Activated CD4-positive, alpha-beta memory T cell treated with anti-CD3 and anti-CD28 coated beads for 36 hours (primary cell): ENCODE data around the gene BCL2. TPM values are rescaled to one million over a fixed set of nuclear protein-coding genes. Genes with fewer than 3 reads are reported as not detected.

ENCODE experiments used
- CTCF ChIA-PET: fragments of 350-600 bp; sonication (Branson Sonifier 250); formaldehyde crosslinking; loops from one replicate; lab custom pipeline; 2021; ENCODE audit warnings: antibody characterized with exemption, inconsistent platforms; lab: Charles Lee
- POLR2A ChIA-PET: fragments of 350-600 bp; sonication (Branson Sonifier 250); formaldehyde crosslinking; loops from one replicate; lab custom pipeline; 2021; ENCODE audit warnings: antibody characterized with exemption; lab: Charles Lee
- DNase-seq: peaks from one replicate; pipeline ENCODE4 v3.0.0-alpha.2; 2020
- H3K27ac Mint-ChIP-seq: one replicate; pipeline ENCODE4 v1.8.0; 2021; ENCODE audit warnings: mixed read lengths
- H3K27me3 Mint-ChIP-seq: one replicate; pipeline ENCODE4 v1.8.0; 2021; ENCODE audit warnings: mixed read lengths
- H3K36me3 Mint-ChIP-seq: one replicate; pipeline ENCODE4 v1.8.0; 2021; ENCODE audit warnings: mixed read lengths
- H3K4me1 Mint-ChIP-seq: one replicate; pipeline ENCODE4 v1.8.0; 2021; ENCODE audit warnings: low read depth, mixed read lengths
- H3K4me3 Mint-ChIP-seq: one replicate; pipeline ENCODE4 v1.8.0; 2021; ENCODE audit warnings: mild to moderate bottlenecking, mixed read lengths
- H3K9me3 Mint-ChIP-seq: one replicate; pipeline ENCODE4 v1.8.0; 2021; ENCODE audit warnings: mixed read lengths
- intact Hi-C: fragments of 100-400 bp; cut with micrococcal nuclease; formaldehyde crosslinking; loops from one replicate; pipeline ENCODE4 v1.15.1; 2023
- total RNA-seq, 2 experiments: library from RNA; stranded (reverse); gene quantifications; one replicate each; pipeline ENCODE4 v1.2.3, GENCODE V29; 2021

BCL2 gene
- total RNA-seq, 2 experiments from 2014 or later: 66.9 to 67.9 TPM

DNA sequence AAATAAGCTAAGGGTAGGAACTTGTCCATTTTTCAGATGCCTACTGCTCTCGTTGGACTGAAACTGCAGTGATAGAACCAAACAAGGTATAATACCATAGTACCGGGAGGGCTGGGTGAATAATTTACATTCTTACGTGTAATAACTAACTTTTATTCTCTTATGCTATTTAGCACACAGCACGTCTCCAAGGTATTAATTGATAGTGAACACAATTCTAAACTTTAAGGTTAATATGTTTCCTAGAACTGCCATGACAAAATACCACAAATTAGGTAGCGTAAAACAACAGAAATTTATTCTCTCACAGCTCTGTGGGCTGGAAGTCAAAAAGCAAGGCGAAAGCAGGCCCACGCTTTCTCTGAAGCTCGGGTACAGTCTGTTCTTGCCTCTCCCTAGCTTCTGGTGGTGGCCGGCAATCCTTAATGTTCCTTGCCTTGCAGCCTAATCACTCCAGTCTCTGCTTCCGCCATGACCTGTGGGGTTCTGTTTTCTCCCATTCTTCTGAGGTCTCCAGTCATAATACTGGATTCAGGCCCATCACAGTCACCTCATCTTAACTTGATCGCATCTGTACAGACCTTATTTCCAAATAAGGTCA is 5.6 kb upstream of the BCL2 start:
- Mint-ChIP-seq H3K9me3 (no peaks in the 10 kb centered on the region), H3K27ac (no peak overlapping the region), H3K36me3 (peaks cover under 1% of the 10 kb centered on the region), H3K4me3 (no peak overlapping the region), H3K4me1 (peaks cover 18% of the 10 kb centered on the region), H3K27me3 (no peaks in the 10 kb centered on the region)
- intact Hi-C loops: no loop called here
- no peak for DNase-seq
- POLR2A ChIA-PET: no interaction called here
- CTCF ChIA-PET: interaction anchor here (0.6 to 7.4 kb wide), 10 partner anchors 12 to 985 kb away, joined by 3 to 162 read pairs (median 3); no protein-coding TSS in a partner anchor

DNA sequence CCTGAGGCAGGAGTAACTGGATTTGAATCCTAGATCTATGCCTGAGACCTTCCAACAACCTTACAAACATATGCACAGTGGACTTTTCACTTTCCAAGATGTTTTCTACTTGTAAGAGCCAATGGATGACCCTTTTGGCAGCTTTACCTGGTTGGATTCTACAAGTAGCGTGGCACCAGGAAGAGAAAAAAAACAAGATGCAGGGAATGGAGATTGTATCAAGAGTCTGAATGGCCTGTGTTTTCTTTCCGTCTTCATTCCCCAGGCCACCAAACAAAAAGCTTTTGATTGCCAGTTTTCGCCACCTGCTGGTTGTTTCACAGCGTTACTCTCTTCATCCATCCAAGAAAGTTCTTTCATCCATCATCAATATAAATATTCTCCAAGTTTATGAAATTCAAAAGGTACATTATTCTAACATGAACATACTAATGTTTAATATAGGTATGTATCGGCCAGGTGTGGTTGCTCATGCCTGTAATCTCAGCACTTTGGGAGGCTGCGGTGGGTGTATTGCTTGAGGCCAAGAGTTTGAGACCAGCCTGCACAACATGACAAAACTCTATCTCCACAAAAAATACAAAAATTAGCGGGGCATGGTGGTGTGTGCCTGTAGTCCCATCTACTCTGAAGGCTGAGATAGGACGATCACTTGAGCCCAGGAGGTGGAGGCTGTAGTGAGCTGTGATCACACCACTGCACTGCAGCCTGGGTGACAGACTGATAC is 3.5 kb upstream of the BCL2 start:
- intact Hi-C loops: loop anchor here (1.0 to 5.0 kb wide), 5 partner anchors 44 to 307 kb away; partner anchors contain the start of gene KDSR
- Mint-ChIP-seq H3K27me3 (no peaks in the 10 kb centered on the region), H3K36me3 (peaks cover 11% of the 10 kb centered on the region), H3K4me3 (no peak overlapping the region), H3K9me3 (no peaks in the 10 kb centered on the region), H3K27ac (no peak overlapping the region), H3K4me1 (peaks cover 18% of the 10 kb centered on the region)
- peak; percentile 68 for DNase-seq
- ChIA-PET CTCF (interaction anchor here (0.6 to 7.4 kb wide), 38 partner anchors 9 to 1013 kb away, joined by 3 to 162 read pairs (median 6); no protein-coding TSS in a partner anchor), POLR2A (interaction anchor here (0.7 to 1.6 kb wide), 2 partner anchors 132 to 168 kb away, joined by 5 to 7 read pairs; no protein-coding TSS in a partner anchor)

DNA sequence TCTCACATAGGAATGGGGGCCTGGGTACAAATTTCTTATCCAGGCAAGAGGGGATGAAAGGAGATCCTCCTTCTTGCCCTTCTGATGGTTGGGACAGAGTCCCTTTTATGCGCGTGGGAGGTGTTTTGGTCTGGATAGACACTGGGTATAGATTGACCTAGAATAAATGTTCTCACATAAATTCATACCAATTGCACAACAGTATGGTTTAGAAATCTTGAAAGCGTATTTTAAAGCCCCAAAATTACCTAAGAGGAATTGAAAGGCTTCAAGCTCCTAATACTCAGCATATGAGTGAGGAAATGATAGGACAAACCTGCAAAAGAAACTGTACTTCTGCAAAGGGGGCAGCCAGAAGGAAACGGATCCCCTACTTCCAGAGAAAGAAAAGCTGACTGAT is 2.6 kb upstream of the BCL2 start:
- DNase-seq: no peak
- CTCF ChIA-PET: interaction anchor here (1.0 to 7.4 kb wide), 24 partner anchors 12 to 312 kb away, joined by 3 to 162 read pairs (median 6); no protein-coding TSS in a partner anchor
- H3K27ac Mint-ChIP-seq: no peak overlapping the region
- H3K36me3 Mint-ChIP-seq: peaks cover 20% of the 10 kb centered on the region
- no peaks in the 10 kb centered on the region for H3K9me3 Mint-ChIP-seq
- no peak overlapping the region for H3K4me3 Mint-ChIP-seq
- peaks cover 18% of the 10 kb centered on the region for H3K4me1 Mint-ChIP-seq
- intact Hi-C loops: loop anchor here (5.0 kb wide), 1 partner anchor 45 kb away; the partner anchor contains the start of gene KDSR
- no peaks in the 10 kb centered on the region for H3K27me3 Mint-ChIP-seq
- POLR2A ChIA-PET: interaction anchor here (1.6 kb wide), 1 partner anchor 167 kb away, joined by 5 read pairs; no protein-coding TSS in a partner anchor

DNA sequence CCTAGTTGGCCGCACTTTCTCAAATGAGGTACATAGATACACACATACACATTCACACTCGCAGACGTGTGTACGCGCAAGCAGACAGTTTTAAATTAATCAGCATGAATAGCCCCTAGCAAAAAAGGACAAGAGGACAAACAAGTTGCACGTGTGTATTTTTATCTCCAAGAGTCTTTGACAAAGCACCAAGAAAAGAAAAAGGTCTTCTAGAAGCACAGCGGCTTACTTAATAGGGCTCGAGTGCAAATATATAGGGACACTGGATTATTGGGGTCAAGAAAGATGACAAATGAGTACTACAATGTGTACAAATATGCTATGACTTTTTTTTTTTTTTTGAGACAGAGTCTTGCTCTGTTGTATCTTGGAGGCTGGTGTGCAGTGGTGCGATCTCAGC is 1.7 kb upstream of the BCL2 start:
- intact Hi-C loops: loop anchor here (5.0 kb wide), 1 partner anchor 46 kb away; the partner anchor contains the start of gene KDSR
- H3K27me3 Mint-ChIP-seq: no peaks in the 10 kb centered on the region

DNA sequence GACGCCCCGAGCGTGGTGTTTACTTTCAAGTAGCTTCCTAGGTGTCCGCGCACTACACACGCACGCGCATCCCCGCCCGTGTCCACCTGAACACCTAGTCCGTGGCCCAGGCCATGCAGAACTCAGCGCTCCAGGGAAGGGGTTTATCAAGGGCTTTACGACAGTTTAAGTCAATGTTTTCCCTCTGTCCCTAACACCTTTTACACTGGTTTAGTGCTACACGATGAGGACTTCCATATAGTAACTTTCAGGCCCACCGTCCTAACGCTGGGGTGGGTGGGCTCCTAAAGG is 1.4 kb upstream of the BCL2 start:
- H3K36me3 Mint-ChIP-seq: peaks cover 31% of the 10 kb centered on the region
- H3K27me3 Mint-ChIP-seq: no peaks in the 10 kb centered on the region
- CTCF ChIA-PET: interaction anchor here (0.5 to 3.5 kb wide), 3 partner anchors 18 to 305 kb away, joined by 3 to 38 read pairs (median 5); no protein-coding TSS in a partner anchor
- H3K4me1 Mint-ChIP-seq: peaks cover 21% of the 10 kb centered on the region
- POLR2A ChIA-PET: no interaction called here
- intact Hi-C loops: loop anchor here (5.0 kb wide), 1 partner anchor 46 kb away; the partner anchor contains the start of gene KDSR
- peak overlapping the region; percentile 83 for H3K4me3 Mint-ChIP-seq
- DNase-seq: no peak
- no peaks in the 10 kb centered on the region for H3K9me3 Mint-ChIP-seq
- peak overlapping the region; percentile 83 for H3K27ac Mint-ChIP-seq

More for the DNA sequence above, 1.7 kb upstream of the BCL2 start:
- Mint-ChIP-seq H3K4me1 (peaks cover 21% of the 10 kb centered on the region), H3K27ac (no peak overlapping the region), H3K36me3 (peaks cover 29% of the 10 kb centered on the region), H3K9me3 (no peaks in the 10 kb centered on the region), H3K4me3 (peak overlapping the region; percentile 83)
- no peak for DNase-seq
- ChIA-PET POLR2A (no interaction called here), CTCF (interaction anchor here (0.5 to 4.3 kb wide), 5 partner anchors 18 to 305 kb away, joined by 3 to 38 read pairs (median 13); no protein-coding TSS in a partner anchor)

DNA sequence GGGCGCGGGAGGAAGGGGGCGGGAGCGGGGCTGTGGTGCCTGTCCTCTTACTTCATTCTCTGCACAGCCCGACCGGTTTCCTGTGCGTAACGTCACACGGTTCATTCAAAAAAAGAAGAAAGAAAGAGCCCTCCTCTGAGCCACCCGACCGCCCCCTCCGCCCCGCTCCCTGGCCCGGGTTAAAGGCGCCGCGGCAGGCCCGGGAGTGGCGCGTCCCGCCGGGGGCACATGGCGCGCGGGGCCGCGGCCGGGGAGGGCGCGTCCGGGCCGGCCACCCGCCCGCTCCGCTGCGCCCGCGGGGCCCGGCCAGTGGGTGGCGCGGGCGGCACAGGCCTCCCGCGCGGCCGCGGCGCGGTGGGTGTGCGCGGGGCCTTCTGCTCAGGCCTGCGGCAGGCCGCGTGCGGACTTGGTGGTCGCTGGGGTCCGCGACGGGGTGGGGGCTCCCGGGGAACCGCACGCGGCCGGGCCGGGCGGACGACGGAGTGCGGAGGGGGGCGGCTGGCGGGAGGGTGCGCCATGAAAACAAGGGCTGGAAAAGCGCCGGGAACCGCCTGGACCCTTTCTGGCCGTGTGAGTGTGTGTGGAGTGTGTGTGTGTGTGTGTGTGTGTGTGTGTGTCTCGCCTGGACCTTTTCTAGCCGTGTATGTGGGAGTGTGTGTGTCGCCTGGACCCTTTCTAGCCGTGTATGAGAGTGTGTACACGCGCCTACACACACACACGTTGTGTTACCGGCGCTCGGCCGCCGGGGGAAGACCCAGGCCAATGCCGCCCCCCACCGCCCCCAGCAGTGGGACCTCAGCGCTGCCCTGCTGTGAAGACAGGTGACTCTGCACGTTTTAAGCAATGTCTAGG is 780 bp upstream of the BCL2 start:
- Mint-ChIP-seq H3K4me3 (peak overlapping the region; percentile 83), H3K4me1 (peaks cover 25% of the 10 kb centered on the region), H3K27me3 (no peaks in the 10 kb centered on the region), H3K27ac (peak overlapping the region; percentile 83), H3K36me3 (peaks cover 35% of the 10 kb centered on the region), H3K9me3 (no peaks in the 10 kb centered on the region)
- intact Hi-C loops: loop anchor here (5.0 kb wide), 1 partner anchor 47 kb away; the partner anchor contains the start of gene KDSR
- peak; percentile 89 for DNase-seq
- POLR2A ChIA-PET: interaction anchor here (1.2 to 3.9 kb wide), 5 partner anchors 124 to 303 kb away, joined by 4 to 36 read pairs (median 28); no protein-coding TSS in a partner anchor
- CTCF ChIA-PET: interaction anchor here (0.5 to 3.9 kb wide), 11 partner anchors 19 to 305 kb away, joined by 3 to 101 read pairs (median 18); no protein-coding TSS in a partner anchor

DNA sequence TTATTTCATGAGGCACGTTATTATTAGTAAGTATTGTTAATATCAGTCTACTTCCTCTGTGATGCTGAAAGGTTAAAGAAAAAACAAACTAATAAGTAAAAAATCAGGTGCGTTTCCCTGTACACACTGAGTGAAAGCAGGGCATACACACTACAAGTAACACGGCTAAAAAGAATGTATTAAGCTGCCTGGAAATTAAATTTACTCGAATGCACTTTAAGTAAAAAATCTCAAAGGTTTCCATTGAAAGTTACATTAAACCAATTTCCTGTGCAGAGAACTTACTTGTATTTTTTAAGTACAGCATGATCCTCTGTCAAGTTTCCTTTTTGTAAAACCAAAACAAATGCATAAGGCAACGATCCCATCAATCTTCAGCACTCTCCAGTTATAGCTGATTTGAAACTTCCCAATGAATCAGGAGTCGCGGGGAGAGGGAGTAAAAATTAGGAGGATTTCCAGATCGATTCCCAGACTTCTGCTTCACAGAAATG is 633 bp downstream of the BCL2 start:
- peaks cover 47% of the 10 kb centered on the region for H3K36me3 Mint-ChIP-seq
- POLR2A ChIA-PET: interaction anchor here (0.8 to 3.9 kb wide), 14 partner anchors 26 to 302 kb away, joined by 3 to 36 read pairs (median 6); no protein-coding TSS in a partner anchor

DNA sequence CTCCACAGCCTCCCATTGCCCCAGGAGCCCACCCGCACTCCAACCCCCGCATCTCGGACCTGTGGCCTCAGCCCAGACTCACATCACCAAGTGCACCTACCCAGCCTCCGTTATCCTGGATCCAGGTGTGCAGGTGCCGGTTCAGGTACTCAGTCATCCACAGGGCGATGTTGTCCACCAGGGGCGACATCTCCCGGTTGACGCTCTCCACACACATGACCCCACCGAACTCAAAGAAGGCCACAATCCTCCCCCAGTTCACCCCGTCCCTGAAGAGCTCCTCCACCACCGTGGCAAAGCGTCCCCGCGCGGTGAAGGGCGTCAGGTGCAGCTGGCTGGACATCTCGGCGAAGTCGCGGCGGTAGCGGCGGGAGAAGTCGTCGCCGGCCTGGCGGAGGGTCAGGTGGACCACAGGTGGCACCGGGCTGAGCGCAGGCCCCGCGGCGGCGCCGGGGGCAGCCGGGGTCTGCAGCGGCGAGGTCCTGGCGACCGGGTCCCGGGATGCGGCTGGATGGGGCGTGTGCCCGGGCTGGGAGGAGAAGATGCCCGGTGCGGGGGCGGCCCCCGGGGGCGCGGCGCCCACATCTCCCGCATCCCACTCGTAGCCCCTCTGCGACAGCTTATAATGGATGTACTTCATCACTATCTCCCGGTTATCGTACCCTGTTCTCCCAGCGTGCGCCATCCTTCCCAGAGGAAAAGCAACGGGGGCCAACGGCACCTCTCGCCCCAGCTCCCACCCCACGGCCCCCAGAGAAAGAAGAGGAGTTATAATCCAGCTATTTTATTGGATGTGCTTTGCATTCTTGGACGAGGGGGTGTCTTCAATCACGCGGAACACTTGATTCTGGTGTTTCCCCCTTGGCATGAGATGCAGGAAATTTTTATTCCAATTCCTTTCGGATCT is 1.3 kb downstream of the BCL2 start:
- DNase-seq: peak; percentile 93
- POLR2A ChIA-PET: interaction anchor here (0.7 to 3.9 kb wide), 23 partner anchors 10 to 301 kb away, joined by 3 to 36 read pairs (median 5); no protein-coding TSS in a partner anchor
- Mint-ChIP-seq H3K27me3 (no peaks in the 10 kb centered on the region), H3K27ac (peak overlapping the region; percentile 93), H3K36me3 (peaks cover 51% of the 10 kb centered on the region), H3K9me3 (no peaks in the 10 kb centered on the region), H3K4me3 (peak overlapping the region; percentile 94), H3K4me1 (peaks cover 46% of the 10 kb centered on the region)
- intact Hi-C loops: loop anchor here (1.0 to 5.0 kb wide), 11 partner anchors 18 to 731 kb away; partner anchors contain the start of genes PHLPP1 and VPS4B
- CTCF ChIA-PET: interaction anchor here (0.6 to 3.9 kb wide), 47 partner anchors 12 to 361 kb away, joined by 3 to 101 read pairs (median 6); no protein-coding TSS in a partner anchor

More for the DNA sequence above, 633 bp downstream of the BCL2 start:
- peak overlapping the region; percentile 93 for H3K27ac Mint-ChIP-seq
- CTCF ChIA-PET: interaction anchor here (0.8 to 3.9 kb wide), 25 partner anchors 12 to 304 kb away, joined by 3 to 101 read pairs (median 13); no protein-coding TSS in a partner anchor
- DNase-seq: no peak
- intact Hi-C loops: loop anchor here (1.0 to 5.0 kb wide), 9 partner anchors 103 to 732 kb away; partner anchors contain the start of genes PHLPP1 and VPS4B
- no peaks in the 10 kb centered on the region for H3K9me3 Mint-ChIP-seq
- H3K27me3 Mint-ChIP-seq: no peaks in the 10 kb centered on the region
- H3K4me3 Mint-ChIP-seq: peak overlapping the region; percentile 94
- H3K4me1 Mint-ChIP-seq: peaks cover 39% of the 10 kb centered on the region

DNA sequence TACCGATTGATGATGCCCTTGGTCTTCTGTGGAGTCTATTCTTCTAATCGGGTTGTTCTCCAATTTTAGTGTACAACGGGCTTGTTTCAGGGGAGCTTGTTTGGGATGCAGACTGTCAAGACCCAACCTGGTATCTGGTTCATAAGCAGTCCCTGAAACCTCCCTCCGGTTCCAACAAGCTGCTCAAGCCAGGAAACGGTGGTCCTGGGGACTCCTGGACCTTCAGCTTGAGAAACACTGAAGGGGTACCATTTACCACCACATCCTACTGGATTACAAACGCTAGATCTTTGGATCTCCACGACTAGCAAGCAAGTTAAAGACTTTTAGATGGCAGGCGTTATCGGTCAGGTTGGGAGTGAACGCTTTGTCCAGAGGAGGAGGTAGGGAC is 2.0 kb downstream of the BCL2 start:
- peak overlapping the region; percentile 94 for H3K4me3 Mint-ChIP-seq
- no peak for DNase-seq
- intact Hi-C loops: loop anchor here (1.0 to 5.0 kb wide), 3 partner anchors 17 to 730 kb away; no protein-coding TSS in a partner anchor
- H3K36me3 Mint-ChIP-seq: peaks cover 53% of the 10 kb centered on the region
- H3K27me3 Mint-ChIP-seq: no peaks in the 10 kb centered on the region
- H3K4me1 Mint-ChIP-seq: peaks cover 47% of the 10 kb centered on the region
- H3K27ac Mint-ChIP-seq: peak overlapping the region; percentile 93
- H3K9me3 Mint-ChIP-seq: no peaks in the 10 kb centered on the region
- POLR2A ChIA-PET: interaction anchor here (0.9 to 3.9 kb wide), 18 partner anchors 10 to 300 kb away, joined by 3 to 36 read pairs (median 7); no protein-coding TSS in a partner anchor
- CTCF ChIA-PET: interaction anchor here (0.7 to 3.9 kb wide), 39 partner anchors 11 to 335 kb away, joined by 3 to 101 read pairs (median 7); no protein-coding TSS in a partner anchor
